Vagina (tissue), 2 donors: ENCODE measurements around the gene ANOS1.

Experiments used
- CTCF ChIP-seq, 3 experiments: fragments of 450-650 bp in 2 of 3; fragments of 200-600 bp in 1 of 3; sonication (generic) in 1 of 3; IDR thresholded peaks; one replicate each; pipeline ENCODE4 v1.5.1; 2017 to 2019; ENCODE audit warnings: antibody characterized with exemption in 3 of 3, mild to moderate bottlenecking in 2 of 3, moderate library complexity in 2 of 3
- POLR2A ChIP-seq, 2 donors: fragments of 450-650 bp; IDR thresholded peaks; one replicate each; pipeline ENCODE4 v1.6.1; 2017; ENCODE audit warnings: antibody characterized with exemption in 2 of 2, mild to moderate bottlenecking in 2 of 2, moderate library complexity in 2 of 2

- no peak for TF ChIP-seq POLR2A (IDR thresholded peaks at IDR 0.05)
- TF ChIP-seq CTCF (IDR thresholded peaks at IDR 0.05), result no peak
These were observed 211.1 kb downstream of the ANOS1 start for GRCh38 chrX:8520791-8521190.
